Kidney (tissue), 22 donors: ENCODE results near the gene JAK3. TPM values are rescaled to one million over a fixed set of nuclear protein-coding genes. Genes with fewer than 3 reads are reported as not detected.

Source experiments
- DNase-seq, 5 donors: peaks; one replicate each; pipeline ENCODE4 v3.0.0-alpha.2; 2013 to 2020
- FAIRE-seq: peaks from 2 replicates; lab custom pipeline; 2012; peaks lifted over from hg19 to GRCh38; lab: Jason Lieb, UNC
- H3K27ac ChIP-seq, 2 donors: one replicate each; pipeline ENCODE4 v1.7.0; 2013; ENCODE audit warnings: low read depth in 2 of 2, low read length in 2 of 2, inconsistent platforms in 1 of 2
- H3K27me3 ChIP-seq: one replicate; pipeline ENCODE4 v1.7.1; 2013; ENCODE audit warnings: low read length, inconsistent platforms; ENCODE audit not compliant: control insufficient read depth, insufficient read depth
- H3K36me3 ChIP-seq, 3 donors: one replicate each; pipeline versions ENCODE4 v1.7.0 to v1.7.1; 2013; ENCODE audit warnings: low read length in 3 of 3, control low read depth in 1 of 3, inconsistent platforms in 1 of 3; ENCODE audit not compliant: insufficient read depth in 3 of 3, control insufficient read depth in 2 of 3
- H3K4me1 ChIP-seq, 3 donors: one replicate each; pipeline versions ENCODE4 v1.7.0 to v1.7.1; 2013; ENCODE audit warnings: low read length in 3 of 3, inconsistent platforms in 1 of 3, low read depth in 1 of 3; ENCODE audit not compliant: control insufficient read depth in 2 of 3, insufficient read depth in 2 of 3
- H3K4me3 ChIP-seq, 3 donors: one replicate each; pipeline versions ENCODE4 v1.7.0 to v1.8.1; 2013; ENCODE audit warnings: low read length in 3 of 3, control low read depth in 1 of 3, inconsistent platforms in 1 of 3
- H3K9ac ChIP-seq, 3 donors: one replicate each; pipeline versions ENCODE4 v1.7.0 to v1.7.1; 2013; ENCODE audit warnings: low read length in 3 of 3, control low read depth in 1 of 3, inconsistent platforms in 1 of 3
- H3K9me3 ChIP-seq, 3 donors: one replicate each; pipeline versions ENCODE4 v1.7.0 to v1.7.1; 2013; ENCODE audit warnings: low read length in 3 of 3, control low read depth in 1 of 3, inconsistent platforms in 1 of 3; ENCODE audit not compliant: control insufficient read depth in 2 of 3, insufficient read depth in 1 of 3
- intact Hi-C: fragments of 100-400 bp; cut with DNase I; formaldehyde crosslinking; loops from one replicate; pipeline ENCODE4 v1.11.1; 2022
- long read RNA-seq, 10 donors: library from polyadenylated mRNA in 1 of 10; unstranded in 1 of 10; transcript quantifications; one replicate each; pipeline ENCODE4 v2.0.0 and lab custom pipeline, GENCODE V29; 2021 to 2026
- polyA plus RNA-seq: library from polyadenylated mRNA; stranded (reverse); fragments of 350-450 nt; fragmentation: Illumina TruSeq; extraction: RNeasy Lipid Tissue Mini Kit (QIAGEN cat#74804); gene quantifications from one replicate; pipeline ENCODE4 v1.2.3, GENCODE V29; 2014; ENCODE audit warnings: low read depth, low replicate concordance; ENCODE audit not compliant: insufficient read depth
- total RNA-seq: library from RNA; stranded (reverse); fragmentation: NEBNext Ultra II Directional; extraction: Animal tissue kit (Norgen Biotek cat#: 25700); gene quantifications from one replicate; pipeline ENCODE4 v1.2.1, GENCODE V29; 2021
- TF ChIP-seq, protein P1 (sequence below): IDR thresholded peaks from 3 replicates; pipeline ENCODE4 v1.5.1; 2012; ENCODE audit warnings: mild to moderate bottlenecking, moderate library complexity, borderline replicate concordance; ENCODE audit not compliant: insufficient read depth; ENCODE audit errors: extremely low read depth
- donor health status: control.
- donor health status: control.
- donor health status: control.
- donor health status: control.
- donor health status: control.
- donor health status: DM: yes; HTN: yes; CAD: no.
- donor health status: Normal renal cell carcinoma (clear cell type).

Gene JAK3
- total RNA-seq (30.8 TPM), polyA plus RNA-seq (3.5 TPM)
- long read RNA-seq, donor 1, result 0 reads
- long read RNA-seq, donor 2, partial matches to known transcripts, result 0 of 1 reads
- long read RNA-seq, donor 2, other reads (novel, unspliced or antisense), result 0 of 1 reads
- long read RNA-seq, donor 3, result 0 reads
- long read RNA-seq, donor 4, result 0 reads
- long read RNA-seq, donor 5, result 0 reads
- long read RNA-seq, donor 6, result 0 reads
- long read RNA-seq, donor 7, partial matches to known transcripts, result 7 of 9 reads
- long read RNA-seq, donor 7, other reads (novel, unspliced or antisense), result 2 of 9 reads
- long read RNA-seq, donor 8, result 0 reads
- long read RNA-seq, donor 9, result 0 reads
- long read RNA-seq, donor 10, result 0 reads

GRCh38 chr19:17847538-17848366, at the start of gene JAK3:
Gene JAK3, minus strand, starts transcription at chr19:17847982. Its CDS starts 3,565 bp downstream, at chr19:17844417.
- H3K36me3 ChIP-seq, result no peaks in the 10 kb centered on the region
- peak within 1 kb of the TSS; percentile 57 to 62 for H3K27ac ChIP-seq
- no peak within 1 kb of the TSS for H3K9ac ChIP-seq
- H3K9me3 ChIP-seq, result no peaks in the 10 kb centered on the region
- peak within 1 kb of the TSS in 1 of 3 donors; percentile 1 for H3K4me3 ChIP-seq
- H3K27me3 ChIP-seq, result no peaks in the 10 kb centered on the region
- intact Hi-C loops, result no loop called here
- FAIRE-seq, result no peak
- TF ChIP-seq, protein P1, sequence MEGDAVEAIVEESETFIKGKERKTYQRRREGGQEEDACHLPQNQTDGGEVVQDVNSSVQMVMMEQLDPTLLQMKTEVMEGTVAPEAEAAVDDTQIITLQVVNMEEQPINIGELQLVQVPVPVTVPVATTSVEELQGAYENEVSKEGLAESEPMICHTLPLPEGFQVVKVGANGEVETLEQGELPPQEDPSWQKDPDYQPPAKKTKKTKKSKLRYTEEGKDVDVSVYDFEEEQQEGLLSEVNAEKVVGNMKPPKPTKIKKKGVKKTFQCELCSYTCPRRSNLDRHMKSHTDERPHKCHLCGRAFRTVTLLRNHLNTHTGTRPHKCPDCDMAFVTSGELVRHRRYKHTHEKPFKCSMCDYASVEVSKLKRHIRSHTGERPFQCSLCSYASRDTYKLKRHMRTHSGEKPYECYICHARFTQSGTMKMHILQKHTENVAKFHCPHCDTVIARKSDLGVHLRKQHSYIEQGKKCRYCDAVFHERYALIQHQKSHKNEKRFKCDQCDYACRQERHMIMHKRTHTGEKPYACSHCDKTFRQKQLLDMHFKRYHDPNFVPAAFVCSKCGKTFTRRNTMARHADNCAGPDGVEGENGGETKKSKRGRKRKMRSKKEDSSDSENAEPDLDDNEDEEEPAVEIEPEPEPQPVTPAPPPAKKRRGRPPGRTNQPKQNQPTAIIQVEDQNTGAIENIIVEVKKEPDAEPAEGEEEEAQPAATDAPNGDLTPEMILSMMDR, result no peak
- DNase-seq, result peak; percentile 89 to 93 (median 92)
- peaks cover 0 to 3% (median 0%) of the 10 kb centered on the region in 3 donors for H3K4me1 ChIP-seq

DNA sequence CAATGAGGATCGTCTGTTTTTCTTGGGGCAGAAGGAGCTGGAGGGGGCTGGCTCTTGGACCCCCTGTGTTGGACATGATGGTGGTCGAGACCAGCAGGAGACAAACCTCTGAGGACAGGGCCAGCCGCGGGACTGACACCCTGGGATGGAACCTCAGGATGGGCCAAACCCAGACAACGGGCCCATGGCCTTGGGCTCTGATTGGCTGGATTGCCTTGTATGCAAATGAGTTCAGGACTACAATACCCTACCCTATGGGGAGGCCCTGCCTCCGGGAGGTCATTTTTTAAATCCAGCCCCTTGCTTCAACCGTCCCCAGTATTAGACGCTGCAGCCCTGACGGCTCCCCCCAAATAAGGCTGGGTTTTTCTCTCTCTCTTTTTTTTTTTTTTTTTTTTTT, 46.0 kb upstream of the JAK3 start:
- no peaks in the 10 kb centered on the region for H3K27me3 ChIP-seq
- H3K4me1 ChIP-seq, result no peaks in the 10 kb centered on the region
- no peak overlapping the region for H3K27ac ChIP-seq
- H3K4me3 ChIP-seq, result no peak overlapping the region
- FAIRE-seq (no peak), DNase-seq (no peak)
- H3K9me3 ChIP-seq, result no peaks in the 10 kb centered on the region
- H3K9ac ChIP-seq, result no peak overlapping the region
- intact Hi-C loops, result no loop called here
- no peaks in the 10 kb centered on the region for H3K36me3 ChIP-seq
- TF ChIP-seq, protein P1, result no peak

GRCh38 chr19:17889609-17890214, 41.9 kb upstream of the JAK3 start:
- Histone ChIP-seq H3K27me3 (no peaks in the 10 kb centered on the region), H3K9me3 (no peaks in the 10 kb centered on the region), H3K4me1 (no peaks in the 10 kb centered on the region), H3K27ac (no peak overlapping the region), H3K36me3 (no peaks in the 10 kb centered on the region), H3K9ac (no peak overlapping the region), H3K4me3 (no peak overlapping the region)
- DNase-seq, result peak in 4 of 5 donors; percentile 50 to 86 (median 83)
- no peak for FAIRE-seq
- intact Hi-C loops, result no loop called here
- TF ChIP-seq, protein P1, result no peak
